Activated naive CD8-positive, alpha-beta T cell treated with anti-CD3 and anti-CD28 coated beads, Interleukin-2, amount 10 ng/mL, durations not matched to agents 7 days and 5 days (primary cell): Measurements from ENCODE around the gene ZNF148. TPM values are rescaled to one million over a fixed set of nuclear protein-coding genes. Genes with fewer than 3 reads are reported as not detected.

Source experiments
- ATAC-seq: fragments of 150-1000 bp; cut with Tn5 transposase; one replicate; pipeline ENCODE4 v1.10.0; 2021; ENCODE audit warnings: low read depth, moderate library complexity
- POLR2A ChIA-PET: fragments of 350-600 bp; sonication (Branson Sonifier 250); formaldehyde crosslinking; loops from one replicate; lab custom pipeline; 2021; ENCODE audit warnings: antibody characterized with exemption; lab: Charles Lee
- DNase-seq: peaks from one replicate; pipeline ENCODE4 v3.0.0; 2021
- H3K27ac Mint-ChIP-seq: one replicate; pipeline ENCODE4 v1.8.0; 2022; ENCODE audit warnings: mild to moderate bottlenecking, mixed read lengths
- H3K27me3 Mint-ChIP-seq: one replicate; pipeline ENCODE4 v1.8.0; 2022; ENCODE audit warnings: mild to moderate bottlenecking, moderate library complexity, mixed read lengths
- H3K36me3 Mint-ChIP-seq: one replicate; pipeline ENCODE4 v1.8.0; 2021; ENCODE audit warnings: mild to moderate bottlenecking, mixed read lengths
- H3K4me1 Mint-ChIP-seq: one replicate; pipeline ENCODE4 v1.8.0; 2021; ENCODE audit warnings: mixed read lengths
- H3K4me3 Mint-ChIP-seq: one replicate; pipeline ENCODE4 v1.8.0; 2022; ENCODE audit warnings: mild to moderate bottlenecking, moderate library complexity, mixed read lengths
- H3K9me3 Mint-ChIP-seq: one replicate; pipeline ENCODE4 v1.8.0; 2021; ENCODE audit warnings: mixed read lengths
- total RNA-seq, 2 experiments: library from RNA; stranded (reverse); gene quantifications; one replicate each; pipeline ENCODE4 v1.2.3, GENCODE V29; 2021

Gene ZNF148
- total RNA-seq, 2 experiments from 2014 or later = 50.3 to 55.4 TPM

DNA sequence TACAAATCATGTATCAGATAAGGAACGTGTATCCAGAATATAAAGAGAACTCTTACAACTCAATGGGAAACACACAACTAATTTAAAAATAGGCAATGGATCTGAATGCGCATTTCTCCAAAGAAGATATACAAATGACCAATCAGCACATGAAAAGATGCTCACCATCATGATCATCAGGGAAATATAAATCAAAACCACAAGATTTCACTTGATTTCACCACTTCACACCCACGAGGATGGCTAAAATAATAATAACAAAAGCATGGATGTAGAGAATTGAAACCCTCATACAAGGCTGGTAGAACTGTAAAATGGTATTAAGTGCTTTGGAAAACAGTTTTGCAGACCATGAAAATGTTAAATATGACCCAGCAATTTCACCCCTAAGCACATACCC lies 135.9 kb downstream of the ZNF148 start:
- POLR2A ChIA-PET = no interaction called here
- Mint-ChIP-seq H3K4me3 (no peak overlapping the region), H3K4me1 (peaks cover 5% of the 10 kb centered on the region), H3K27me3 (no peaks in the 10 kb centered on the region), H3K36me3 (peaks cover 40% of the 10 kb centered on the region), H3K9me3 (peaks cover 9% of the 10 kb centered on the region), H3K27ac (no peak overlapping the region)
- ATAC-seq = no peak
- no peak for DNase-seq

DNA sequence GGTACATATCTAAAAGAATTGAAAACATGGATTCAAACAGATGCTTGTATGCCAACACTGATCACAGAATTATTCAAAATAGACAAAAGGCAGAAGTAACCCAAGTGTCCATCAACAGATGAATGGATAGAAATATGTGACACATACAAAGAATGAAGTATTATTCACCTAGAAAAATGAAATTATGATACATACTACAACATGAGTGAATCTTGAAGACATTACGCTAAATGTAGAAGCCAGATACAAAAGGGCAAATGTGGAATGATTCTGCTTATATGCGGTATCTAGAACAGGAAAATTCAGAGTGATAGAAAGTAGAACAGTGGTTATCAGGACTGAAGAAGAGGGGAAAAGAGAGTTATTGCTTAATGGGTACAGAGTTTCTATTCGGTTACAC lies 136.4 kb downstream of the ZNF148 start:
- Mint-ChIP-seq H3K36me3 (peaks cover 40% of the 10 kb centered on the region), H3K27ac (no peak overlapping the region), H3K4me3 (no peak overlapping the region), H3K9me3 (peaks cover 9% of the 10 kb centered on the region), H3K27me3 (no peaks in the 10 kb centered on the region), H3K4me1 (peaks cover 6% of the 10 kb centered on the region)
- no peak for ATAC-seq
- POLR2A ChIA-PET = no interaction called here
- DNase-seq = no peak

DNA sequence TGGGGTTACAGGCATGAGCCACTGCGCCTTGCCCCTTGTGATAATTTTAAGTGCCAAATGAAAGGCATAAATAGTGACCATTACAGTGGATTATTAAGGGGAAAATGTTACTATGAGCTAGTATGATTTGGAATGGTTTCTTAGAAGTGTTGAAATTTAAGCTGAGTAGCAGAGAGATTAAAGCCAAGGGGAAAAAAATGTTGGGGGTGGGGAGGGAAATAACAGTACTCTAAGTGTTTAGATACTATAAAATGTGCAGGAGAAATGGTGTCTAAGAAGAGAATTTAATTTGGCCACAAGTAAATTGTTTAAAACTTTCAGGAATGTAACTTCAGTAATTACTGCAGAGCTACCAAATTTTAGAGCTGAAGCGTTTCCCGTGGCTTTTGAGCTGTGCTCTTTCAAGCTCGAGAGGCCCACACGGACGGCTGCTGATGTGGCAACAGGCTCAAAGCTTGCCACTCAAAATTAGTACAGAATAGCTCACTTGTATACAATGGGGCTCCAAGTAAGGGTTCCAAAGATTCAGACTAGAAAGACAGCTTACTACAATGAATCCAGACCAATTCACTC lies 138.7 kb downstream of the ZNF148 start:
- POLR2A ChIA-PET = no interaction called here
- Mint-ChIP-seq H3K27me3 (no peaks in the 10 kb centered on the region), H3K36me3 (peaks cover 56% of the 10 kb centered on the region), H3K27ac (no peak overlapping the region), H3K4me3 (no peak overlapping the region), H3K9me3 (peaks cover 9% of the 10 kb centered on the region), H3K4me1 (peaks cover 8% of the 10 kb centered on the region)
- ATAC-seq (no peak), DNase-seq (no peak)

DNA sequence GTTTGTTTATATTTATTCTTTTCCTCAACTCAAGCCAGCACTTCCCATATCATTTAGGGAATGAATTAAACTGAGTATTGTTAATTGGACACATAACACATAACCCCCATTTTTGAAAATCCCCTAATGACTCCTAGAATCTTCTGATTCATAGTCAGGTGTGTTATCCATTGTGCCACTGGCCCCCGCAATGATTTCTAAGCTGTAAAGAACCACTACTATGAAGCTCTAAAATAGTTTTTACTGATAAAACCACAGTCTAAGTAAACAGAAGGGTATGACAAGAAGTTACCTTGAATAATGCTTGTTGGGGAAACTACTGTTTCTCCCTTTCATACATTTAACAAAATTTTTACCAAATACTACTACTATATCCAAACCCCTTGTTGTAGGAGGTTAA lies 140.3 kb downstream of the ZNF148 start:
- ATAC-seq = no peak
- Mint-ChIP-seq H3K36me3 (peaks cover 56% of the 10 kb centered on the region), H3K9me3 (peaks cover 9% of the 10 kb centered on the region), H3K27ac (no peak overlapping the region), H3K4me1 (peaks cover 5% of the 10 kb centered on the region), H3K4me3 (no peak overlapping the region), H3K27me3 (no peaks in the 10 kb centered on the region)
- POLR2A ChIA-PET = no interaction called here
- DNase-seq = no peak

DNA sequence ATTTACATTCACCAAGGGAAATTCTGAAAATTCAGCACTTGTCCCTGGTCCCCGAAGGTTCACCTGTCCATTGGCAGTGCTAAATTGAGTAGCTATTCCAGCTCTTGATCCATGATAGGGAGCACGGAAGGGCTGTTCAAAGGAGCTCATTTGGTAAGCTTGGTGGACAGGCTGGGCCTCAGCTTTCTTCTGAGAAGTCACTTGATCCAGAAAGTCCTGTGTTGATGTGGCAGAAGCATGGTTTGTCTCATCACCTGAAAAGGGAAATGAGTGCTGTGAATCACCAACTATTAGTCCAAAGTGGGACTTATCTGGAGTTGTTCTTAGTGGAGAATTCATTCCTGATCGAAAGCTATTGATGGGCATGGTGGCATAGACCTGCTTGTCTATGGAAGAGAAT lies 142.7 kb downstream of the ZNF148 start:
- POLR2A ChIA-PET = no interaction called here

DNA sequence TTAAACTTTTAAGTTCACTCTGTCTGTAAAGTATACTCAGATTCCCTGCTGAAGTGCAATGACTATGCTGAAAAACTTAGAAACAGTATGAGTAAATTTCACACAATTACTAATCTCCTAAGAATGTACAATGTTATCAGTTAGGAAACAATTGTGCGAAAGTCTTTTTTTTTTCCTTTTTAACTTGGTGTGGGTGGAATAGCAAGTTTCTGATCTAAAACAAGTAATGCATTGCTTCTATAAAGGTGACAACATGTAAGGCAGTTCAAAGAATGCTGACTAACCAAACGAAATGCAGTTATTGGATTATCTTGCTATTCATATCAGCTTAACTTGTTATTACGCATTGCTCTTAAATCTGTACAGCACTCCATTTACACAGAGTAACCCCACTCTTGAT lies 143.2 kb downstream of the ZNF148 start:
- POLR2A ChIA-PET = no interaction called here
- no peaks in the 10 kb centered on the region for H3K27me3 Mint-ChIP-seq
- H3K36me3 Mint-ChIP-seq = peaks cover 46% of the 10 kb centered on the region
- H3K9me3 Mint-ChIP-seq = peaks cover 7% of the 10 kb centered on the region
- no peak for DNase-seq
- H3K4me3 Mint-ChIP-seq = no peak overlapping the region
- ATAC-seq = no peak
- H3K27ac Mint-ChIP-seq = no peak overlapping the region
- peaks cover 2% of the 10 kb centered on the region for H3K4me1 Mint-ChIP-seq

More for the DNA sequence above, 142.7 kb downstream of the ZNF148 start:
- Mint-ChIP-seq H3K36me3 (peaks cover 50% of the 10 kb centered on the region), H3K4me3 (no peak overlapping the region), H3K27ac (no peak overlapping the region), H3K4me1 (peaks cover 4% of the 10 kb centered on the region), H3K9me3 (peaks cover 9% of the 10 kb centered on the region), H3K27me3 (no peaks in the 10 kb centered on the region)
- ATAC-seq = no peak
- DNase-seq = no peak

DNA sequence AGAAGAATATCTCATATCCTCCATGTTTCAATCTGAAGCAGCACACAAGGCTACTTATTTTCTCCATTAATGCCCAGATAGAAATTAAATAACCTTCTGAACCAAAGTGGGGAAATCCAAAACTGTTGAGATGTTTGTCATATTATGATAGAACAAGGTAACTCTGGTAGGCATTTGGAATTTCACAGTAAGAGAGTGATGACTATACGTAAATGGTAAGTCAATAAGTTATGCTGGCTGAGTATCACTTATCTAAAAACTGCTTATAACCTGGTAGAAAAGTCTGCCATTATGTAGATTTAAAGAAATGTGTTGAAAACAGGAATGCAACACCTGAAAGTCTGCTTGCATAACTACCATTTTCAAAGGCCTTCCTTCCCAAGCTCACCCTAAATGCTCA lies 145.4 kb downstream of the ZNF148 start:
- H3K9me3 Mint-ChIP-seq = no peaks in the 10 kb centered on the region
- POLR2A ChIA-PET = no interaction called here
- no peak overlapping the region for H3K4me3 Mint-ChIP-seq
- no peak for DNase-seq
- no peak overlapping the region for H3K27ac Mint-ChIP-seq
- ATAC-seq = no peak
- H3K4me1 Mint-ChIP-seq = peaks cover 2% of the 10 kb centered on the region
- H3K36me3 Mint-ChIP-seq = peaks cover 27% of the 10 kb centered on the region
- H3K27me3 Mint-ChIP-seq = no peaks in the 10 kb centered on the region

DNA sequence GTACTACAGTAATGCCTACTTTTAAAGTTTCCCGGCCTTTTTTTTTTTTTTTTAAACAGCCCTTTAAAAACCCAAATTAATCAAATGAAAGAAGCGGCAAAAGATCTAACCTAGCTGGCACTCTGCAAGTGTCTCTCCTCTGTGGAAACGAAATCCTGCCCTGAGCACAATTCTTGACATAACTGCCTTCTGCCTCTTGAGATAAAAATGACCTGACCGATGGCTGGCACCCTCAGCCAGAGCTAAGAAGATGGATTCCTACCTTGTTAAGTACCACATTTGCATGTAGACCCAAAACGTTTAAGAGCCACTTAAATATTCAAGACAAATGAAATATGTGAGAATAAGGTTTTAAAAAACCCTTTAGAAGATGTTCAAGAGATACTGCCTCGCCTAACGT lies 146.0 kb downstream of the ZNF148 start:
- H3K4me3 Mint-ChIP-seq = no peak overlapping the region
- ATAC-seq (no peak), DNase-seq (no peak)
- H3K4me1 Mint-ChIP-seq = peaks cover 5% of the 10 kb centered on the region
- POLR2A ChIA-PET = no interaction called here
- peaks cover 27% of the 10 kb centered on the region for H3K36me3 Mint-ChIP-seq
- no peaks in the 10 kb centered on the region for H3K9me3 Mint-ChIP-seq
- H3K27me3 Mint-ChIP-seq = no peaks in the 10 kb centered on the region
- H3K27ac Mint-ChIP-seq = no peak overlapping the region

DNA sequence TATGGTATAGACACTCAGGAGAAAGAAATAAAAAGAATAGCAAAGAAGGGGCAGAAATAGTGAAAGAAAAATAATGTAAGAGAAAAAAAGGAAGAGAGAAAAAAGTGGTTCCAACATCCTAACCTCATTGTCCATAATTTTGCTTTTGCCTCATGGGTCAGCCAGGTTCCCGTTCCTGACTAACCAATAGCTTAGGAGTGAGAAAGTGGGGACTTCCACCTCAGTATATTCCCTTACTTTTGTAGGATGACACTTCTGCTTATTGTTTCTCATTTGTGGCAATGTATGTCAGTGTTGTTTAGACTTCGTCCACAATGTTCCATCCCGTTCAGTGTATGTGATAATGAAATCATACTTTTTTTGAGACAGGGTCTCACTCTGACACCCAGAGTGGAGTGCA lies 153.3 kb downstream of the ZNF148 start:
- Mint-ChIP-seq H3K27ac (no peak overlapping the region), H3K9me3 (no peaks in the 10 kb centered on the region), H3K27me3 (no peaks in the 10 kb centered on the region), H3K36me3 (peaks cover 3% of the 10 kb centered on the region), H3K4me3 (no peak overlapping the region), H3K4me1 (peaks cover 19% of the 10 kb centered on the region)
- DNase-seq (no peak), ATAC-seq (no peak)
- POLR2A ChIA-PET = no interaction called here

DNA sequence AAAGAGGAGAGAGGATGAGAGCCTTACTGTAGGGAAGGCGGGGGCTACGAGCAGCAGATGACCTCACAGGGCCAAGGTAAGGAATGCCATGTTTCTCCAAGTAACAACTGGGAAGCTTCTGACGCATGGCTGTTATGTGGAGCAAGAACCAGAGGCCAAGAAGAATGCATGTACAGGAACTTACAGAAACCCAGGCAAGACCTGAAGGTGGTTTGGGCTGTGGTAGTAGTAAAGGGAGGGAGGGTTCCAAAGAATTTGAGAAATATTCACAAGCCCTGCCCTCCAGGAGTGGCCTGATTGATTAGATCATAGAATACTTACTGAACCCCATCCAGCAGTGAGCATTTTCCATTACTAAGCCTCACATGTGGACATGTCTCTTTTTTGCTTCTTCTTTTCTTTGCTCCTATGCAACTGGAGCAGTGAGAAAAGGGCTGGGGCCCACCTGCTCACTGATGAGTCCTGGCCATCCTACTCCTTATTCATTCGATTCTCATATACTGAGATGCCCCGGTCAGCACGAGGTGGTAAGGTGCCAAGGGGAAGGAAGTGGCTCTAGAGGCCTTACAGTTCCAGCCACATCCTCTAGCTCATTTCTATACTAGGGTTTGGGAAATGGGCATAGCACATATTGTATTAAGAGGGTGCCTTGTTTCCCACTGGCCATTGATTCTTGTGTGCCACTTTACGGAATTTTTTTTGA lies 154.2 kb downstream of the ZNF148 start:
- peaks cover 2% of the 10 kb centered on the region for H3K27me3 Mint-ChIP-seq
- DNase-seq (no peak), ATAC-seq (peak; percentile 58)
- H3K9me3 Mint-ChIP-seq = no peaks in the 10 kb centered on the region
- POLR2A ChIA-PET = no interaction called here
- H3K4me1 Mint-ChIP-seq = peaks cover 19% of the 10 kb centered on the region
- H3K36me3 Mint-ChIP-seq = peaks cover 3% of the 10 kb centered on the region
- no peak overlapping the region for H3K27ac Mint-ChIP-seq
- H3K4me3 Mint-ChIP-seq = no peak overlapping the region

DNA sequence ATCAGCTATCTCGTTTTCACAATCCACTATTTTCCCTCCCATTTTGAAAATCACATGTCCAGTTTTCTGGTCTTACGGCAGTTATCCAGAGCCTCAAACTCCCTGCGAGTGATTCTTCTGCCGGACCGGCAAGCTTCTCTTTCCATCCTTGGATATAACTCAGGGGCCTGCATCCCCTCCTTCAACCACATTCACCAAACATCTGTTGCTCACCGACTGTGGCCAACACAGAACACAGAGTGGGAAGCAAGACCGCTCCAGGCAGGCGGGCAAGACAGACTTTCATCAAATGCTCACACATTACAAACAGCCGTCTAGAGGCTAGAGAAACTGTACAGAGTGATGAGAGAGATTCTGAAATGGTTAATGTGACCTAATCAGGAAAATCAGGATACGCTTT lies 154.9 kb downstream of the ZNF148 start:
- Mint-ChIP-seq H3K4me3 (no peak overlapping the region), H3K9me3 (no peaks in the 10 kb centered on the region), H3K27ac (no peak overlapping the region), H3K4me1 (peaks cover 19% of the 10 kb centered on the region), H3K36me3 (peaks cover 3% of the 10 kb centered on the region), H3K27me3 (peaks cover 2% of the 10 kb centered on the region)
- DNase-seq = no peak
- ATAC-seq = no peak
- POLR2A ChIA-PET = no interaction called here

DNA sequence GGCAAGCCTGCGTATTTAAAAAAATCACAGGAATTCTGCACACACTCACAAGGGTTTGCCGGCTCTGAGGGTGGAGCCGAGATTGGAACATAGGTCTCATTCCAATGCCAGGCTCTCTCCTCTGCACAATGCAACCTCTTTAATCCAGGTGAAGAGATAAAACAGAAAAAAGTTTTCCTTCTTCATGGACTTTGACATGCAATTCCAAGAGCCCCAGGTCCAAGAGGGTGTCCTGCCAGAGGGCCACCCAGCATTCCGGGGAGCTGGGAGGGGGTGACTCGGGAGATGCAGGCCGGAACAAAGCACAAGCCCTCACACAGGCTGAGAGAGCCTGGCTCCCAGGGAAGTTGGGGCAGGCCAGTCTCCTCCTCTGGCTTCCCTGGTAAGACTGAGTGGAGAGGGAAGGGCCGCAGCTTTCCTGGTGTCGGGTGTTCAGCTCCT lies 155.8 kb downstream of the ZNF148 start:
- Mint-ChIP-seq H3K4me1 (peaks cover 26% of the 10 kb centered on the region), H3K27me3 (peaks cover 8% of the 10 kb centered on the region), H3K9me3 (no peaks in the 10 kb centered on the region), H3K36me3 (peaks cover 3% of the 10 kb centered on the region), H3K4me3 (no peak overlapping the region), H3K27ac (no peak overlapping the region)
- DNase-seq = no peak
- no peak for ATAC-seq
- POLR2A ChIA-PET = no interaction called here

DNA sequence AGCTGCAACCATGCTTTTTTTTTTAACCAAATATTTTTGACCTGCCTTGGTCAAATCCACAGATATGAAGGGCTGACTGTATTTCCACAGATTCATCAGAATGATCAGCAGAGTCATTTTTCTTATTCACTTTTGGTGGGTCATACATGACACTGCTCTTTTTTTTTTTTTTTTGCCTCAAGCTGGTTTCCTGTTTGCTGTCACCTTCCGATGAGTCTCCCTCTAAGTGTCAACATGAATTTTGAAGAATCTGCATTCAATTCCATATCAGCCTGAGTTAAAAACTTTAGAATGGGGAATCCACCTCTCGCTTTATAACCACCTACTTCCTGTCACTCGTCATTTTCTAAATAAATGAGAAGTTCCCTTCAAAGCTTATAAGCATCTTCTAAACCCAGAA lies 160.4 kb downstream of the ZNF148 start:
- DNase-seq (no peak), ATAC-seq (peak; percentile 38)
- Mint-ChIP-seq H3K4me3 (no peak overlapping the region), H3K27ac (no peak overlapping the region), H3K36me3 (no peaks in the 10 kb centered on the region), H3K27me3 (peaks cover 45% of the 10 kb centered on the region), H3K4me1 (peaks cover 10% of the 10 kb centered on the region), H3K9me3 (no peaks in the 10 kb centered on the region)
- POLR2A ChIA-PET = interaction anchor here (0.6 to 0.7 kb wide), 3 partner anchors 159 to 1038 kb away, joined by 3 to 5 read pairs (median 3); no protein-coding TSS in a partner anchor

DNA sequence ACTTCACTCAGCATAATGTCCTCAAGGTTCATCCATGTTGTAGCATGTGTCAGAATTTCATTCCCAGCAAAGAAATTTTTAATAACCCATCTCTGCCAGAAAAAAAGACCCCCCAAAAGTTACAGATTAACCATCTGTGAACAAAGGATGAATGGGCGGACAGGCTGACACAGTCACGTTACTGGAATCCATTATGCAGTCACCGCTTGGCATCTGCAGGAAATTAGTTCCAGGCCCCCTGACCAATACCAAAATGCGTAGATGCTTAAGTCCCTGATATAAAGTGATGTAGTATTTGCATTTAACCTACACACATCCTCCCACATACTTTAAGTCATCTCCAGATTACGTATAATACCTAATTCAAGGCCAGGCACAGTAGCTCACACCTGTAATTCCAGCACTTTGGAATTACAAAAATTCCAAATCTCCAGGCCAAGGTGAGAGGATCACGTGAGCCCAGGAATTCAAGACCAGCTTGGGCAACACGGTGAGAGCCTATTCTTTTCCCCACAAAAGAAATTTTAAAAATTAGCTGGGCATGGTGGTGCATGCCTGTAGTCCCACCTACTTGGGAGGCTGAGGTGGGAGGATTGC lies 161.1 kb downstream of the ZNF148 start:
- POLR2A ChIA-PET = no interaction called here

More for the DNA sequence above, 161.1 kb downstream of the ZNF148 start:
- Mint-ChIP-seq H3K27ac (no peak overlapping the region), H3K4me3 (no peak overlapping the region), H3K36me3 (no peaks in the 10 kb centered on the region), H3K4me1 (peaks cover 10% of the 10 kb centered on the region), H3K9me3 (no peaks in the 10 kb centered on the region), H3K27me3 (peaks cover 51% of the 10 kb centered on the region)
- ATAC-seq = no peak
- DNase-seq = no peak
